HEK293 (cell line): Measurements from ENCODE around the gene CDH23.

Experiments
- CTCF ChIA-PET: fragments of 350-600 bp; formaldehyde crosslinking; extraction: SDS; loops from one replicate; lab custom pipeline; 2021; ENCODE audit warnings: antibody characterized with exemption; lab: Yijun Ruan, JAX
- POLR2A ChIA-PET: fragments of 300-600 bp; formaldehyde crosslinking; extraction: SDS; loops from one replicate; lab custom pipeline; 2020; ENCODE audit warnings: antibody characterized with exemption, inconsistent platforms; lab: Yijun Ruan, JAX
- H3K27ac ChIP-seq: fragments of 200-500 bp; sonication (Bioruptor generic); 2 replicates; pipeline ENCODE4 v1.5.1; 2014; ENCODE audit warnings: low read depth, low read length, control low read depth, inconsistent platforms; ENCODE audit errors: extremely low read depth
- H3K36me3 ChIP-seq, 2 experiments: fragments of 200-500 bp in 1 of 2; sonication (Bioruptor generic) in 1 of 2; 1 replicate in 1 of 2; 2 replicates in 1 of 2; pipeline ENCODE4 v1.5.1; 2014 to 2017; ENCODE audit warnings: inconsistent platforms in 2 of 2, low read length in 2 of 2; ENCODE audit not compliant: control insufficient read depth in 2 of 2, insufficient read depth in 1 of 2
- H3K4me1 ChIP-seq: fragments of 200-500 bp; sonication (Bioruptor generic); 2 replicates; pipeline ENCODE4 v1.5.1; 2014; ENCODE audit warnings: mild to moderate bottlenecking, low read length, inconsistent platforms; ENCODE audit not compliant: control insufficient read depth, insufficient read depth
- H3K4me3 ChIP-seq: 2 replicates; pipeline ENCODE4 v1.5.1; 2011; ENCODE audit warnings: low read depth, mild to moderate bottlenecking, control low read depth, low read length, moderate library complexity
- H3K9me3 ChIP-seq: fragments of 200-500 bp; sonication (Bioruptor generic); 2 replicates; pipeline ENCODE4 v1.5.1; 2014; ENCODE audit warnings: low read depth, low read length, inconsistent platforms; ENCODE audit not compliant: control insufficient read depth, insufficient read depth
- GLIS1 ChIP-seq: fragments of 450-650 bp; formaldehyde crosslinking; IDR thresholded peaks from 2 replicates; pipeline ENCODE4 v1.5.1; 2016; ENCODE audit warnings: missing biosample characterization, missing genetic modification characterization
- PRDM10 ChIP-seq: fragments of 450-650 bp; formaldehyde crosslinking; IDR thresholded peaks from 2 replicates; pipeline ENCODE4 v1.5.1; 2016; ENCODE audit warnings: missing biosample characterization, missing genetic modification characterization
- PRDM2 ChIP-seq: fragments of 450-650 bp; formaldehyde crosslinking; IDR thresholded peaks from 2 replicates; pipeline ENCODE4 v1.5.1; 2016; ENCODE audit warnings: missing biosample characterization, missing genetic modification characterization, borderline replicate concordance
- REST ChIP-seq: fragments of 450-650 bp; formaldehyde crosslinking; IDR thresholded peaks from 2 replicates; pipeline ENCODE4 v1.5.1; 2016; ENCODE audit warnings: missing biosample characterization, missing genetic modification characterization
- ZNF335 ChIP-seq: fragments of 450-650 bp; formaldehyde crosslinking; conservative IDR thresholded peaks from 2 replicates; pipeline ENCODE4 v1.5.1; 2016; ENCODE audit warnings: missing biosample characterization, missing genetic modification characterization
- ZNF416 ChIP-seq: fragments of 450-650 bp; formaldehyde crosslinking; IDR thresholded peaks from 2 replicates; pipeline ENCODE4 v1.5.1; 2016; ENCODE audit warnings: missing biosample characterization, missing genetic modification characterization
- ZNF426 ChIP-seq: fragments of 450-650 bp; formaldehyde crosslinking; IDR thresholded peaks from 2 replicates; pipeline ENCODE4 v1.5.1; 2017; ENCODE audit warnings: missing biosample characterization, missing genetic modification characterization, mild to moderate bottlenecking, inconsistent platforms, moderate library complexity
- ZNF514 ChIP-seq: fragments of 450-650 bp; formaldehyde crosslinking; IDR thresholded peaks from 2 replicates; pipeline ENCODE4 v1.5.1; 2016; ENCODE audit warnings: missing biosample characterization, missing genetic modification characterization
- ZNF549 ChIP-seq: fragments of 450-650 bp; IDR thresholded peaks from 2 replicates; pipeline ENCODE4 v1.5.1; 2018; ENCODE audit warnings: missing biosample characterization, missing genetic modification characterization, mild to moderate bottlenecking, inconsistent platforms, moderate library complexity
- ZNF555 ChIP-seq: fragments of 450-650 bp; formaldehyde crosslinking; conservative IDR thresholded peaks from 2 replicates; pipeline ENCODE4 v1.5.1; 2017; ENCODE audit warnings: missing biosample characterization, mild to moderate bottlenecking, missing genetic modification characterization, inconsistent platforms
- ZNF704 ChIP-seq: fragments of 450-650 bp; formaldehyde crosslinking; IDR thresholded peaks from 2 replicates; pipeline ENCODE4 v1.5.1; 2016; ENCODE audit warnings: missing biosample characterization, missing genetic modification characterization
- ZNF777 ChIP-seq: fragments of 450-650 bp; formaldehyde crosslinking; IDR thresholded peaks from 2 replicates; pipeline ENCODE4 v1.5.1; 2017; ENCODE audit warnings: missing biosample characterization, missing genetic modification characterization, borderline replicate concordance
- ZSCAN4 ChIP-seq: fragments of 450-650 bp; formaldehyde crosslinking; IDR thresholded peaks from 2 replicates; pipeline ENCODE4 v1.5.1; 2017; ENCODE audit warnings: missing biosample characterization, missing genetic modification characterization

The CDH23 gene

GRCh38 chr10:71719464-71720201 lies 322.9 kb downstream of the CDH23 start, which contains the start of gene C10orf105:
C10orf105 (minus strand) TSS chr10:71719778; CDS start chr10:71716337, 3,441 bp downstream.
- Histone ChIP-seq H3K27ac (no peak within 1 kb of the TSS), H3K36me3 (no peaks in the 10 kb centered on the region), H3K9me3 (no peaks in the 10 kb centered on the region), H3K4me3 (no peak within 1 kb of the TSS)
- CTCF ChIA-PET, result interaction anchor here (0.6 to 1.5 kb wide), 4 partner anchors 11 to 45 kb away, joined by 3 to 5 read pairs (median 4); no protein-coding TSS in a partner anchor
- POLR2A ChIA-PET, result no interaction called here
- TF ChIP-seq PRDM10 (tag by site-specific recombination) (peak; percentile 41; the same call in 1 of the 2 replicates), REST (tag by site-specific recombination) (0 out of 2 replicates have a peak, but pooled peaks have one; percentile 32), ZNF416 (no peak)
- TF ChIP-seq, all 188 proteins: peak for 2
- no peaks in the 10 kb centered on the region for H3K4me1 ChIP-seq

- ChIA-PET CTCF (interaction anchor here (0.7 to 1.5 kb wide), 2 partner anchors 23 to 33 kb away, joined by 4 to 5 read pairs; no protein-coding TSS in a partner anchor), POLR2A (interaction anchor here (0.6 kb wide), 1 partner anchor 639 kb away, joined by 3 read pairs; no protein-coding TSS in a partner anchor)
- H3K27ac ChIP-seq, result no peak overlapping the region
- H3K4me3 ChIP-seq, result no peak overlapping the region
- H3K4me1 ChIP-seq, result no peaks in the 10 kb centered on the region
- no peaks in the 10 kb centered on the region for H3K36me3 ChIP-seq
- TF ChIP-seq ZNF555 (tag by site-specific recombination), result no peak
- TF ChIP-seq ZNF514 (tag by site-specific recombination), result no peak
- TF ChIP-seq ZSCAN4 (tag by site-specific recombination), result 0 out of 2 replicates have a peak, but pooled peaks have one; percentile 30
- TF ChIP-seq ZNF549, result no peak
- TF ChIP-seq GLIS1 (tag by site-specific recombination), result 0 out of 2 replicates have a peak, but pooled peaks have one; percentile 9
- no peaks in the 10 kb centered on the region for H3K9me3 ChIP-seq
These were observed 323.6 kb downstream of the CDH23 start for GRCh38 chr10:71720288-71720687.

GRCh38 chr10:71721313-71721712 lies 324.6 kb downstream of the CDH23 start:
- POLR2A ChIA-PET, result no interaction called here
- TF ChIP-seq ZNF704 (no peak), ZNF426 (tag by site-specific recombination) (no peak), ZNF335 (tag by site-specific recombination) (no peak), PRDM2 (tag by site-specific recombination) (no peak), ZNF777 (tag by site-specific recombination) (no peak)

More at GRCh38 chr10:71721313-71721712, 324.6 kb downstream of the CDH23 start:
- Histone ChIP-seq H3K9me3 (no peaks in the 10 kb centered on the region), H3K4me1 (no peaks in the 10 kb centered on the region), H3K36me3 (no peaks in the 10 kb centered on the region), H3K4me3 (no peak overlapping the region), H3K27ac (no peak overlapping the region)
- CTCF ChIA-PET, result no interaction called here
